Ishikawa (cell line): Measurements from ENCODE around the gene KRTAP4-12.

ENCODE experiments used
- CEBPB ChIP-seq: IDR thresholded peaks from 2 replicates; pipeline ENCODE4 v1.6.1; 2012
- CREB1 ChIP-seq: IDR thresholded peaks from 2 replicates; pipeline ENCODE4 v1.6.1; 2012; ENCODE audit warnings: low read depth
- EGR1 ChIP-seq: IDR thresholded peaks from 2 replicates; pipeline ENCODE4 v1.6.1; 2012
- EP300 ChIP-seq: IDR thresholded peaks from 2 replicates; pipeline ENCODE4 v1.6.1; 2012; ENCODE audit warnings: borderline replicate concordance
- FOXM1 ChIP-seq: IDR thresholded peaks from 2 replicates; pipeline ENCODE4 v1.6.1; 2012; ENCODE audit warnings: low read depth, borderline replicate concordance
- MAX ChIP-seq: IDR thresholded peaks from 2 replicates; pipeline ENCODE4 v1.6.1; 2012
- NFIC ChIP-seq: IDR thresholded peaks from 2 replicates; pipeline ENCODE4 v1.6.1; 2012
- RAD21 ChIP-seq: IDR thresholded peaks from 2 replicates; pipeline ENCODE4 v1.6.1; 2012; ENCODE audit warnings: low read depth
- REST ChIP-seq: IDR thresholded peaks from 2 replicates; pipeline ENCODE4 v1.6.1; 2012; ENCODE audit warnings: low read depth, mild to moderate bottlenecking
- TAF1 ChIP-seq: IDR thresholded peaks from 2 replicates; pipeline ENCODE4 v1.6.1; 2012; ENCODE audit warnings: low read depth, mild to moderate bottlenecking
- TCF12 ChIP-seq: IDR thresholded peaks from 2 replicates; pipeline ENCODE4 v1.6.1; 2012; ENCODE audit warnings: low read depth
- TEAD4 ChIP-seq: IDR thresholded peaks from 2 replicates; pipeline ENCODE4 v1.6.1; 2012
- USF1 ChIP-seq: IDR thresholded peaks from 2 replicates; pipeline ENCODE4 v1.6.1; 2012
- YY1 ChIP-seq: IDR thresholded peaks from 2 replicates; pipeline ENCODE4 v1.6.1; 2012; ENCODE audit warnings: low read depth
- ZBTB7A ChIP-seq: IDR thresholded peaks from 2 replicates; pipeline ENCODE4 v1.6.1; 2012; ENCODE audit warnings: low read depth

KRTAP4-12 gene

GRCh38 chr17:41111151-41111885 is 12.7 kb downstream of the KRTAP4-12 start:
- no peak for TF ChIP-seq REST
- no peak for TF ChIP-seq NFIC
- TF ChIP-seq CEBPB: no peak
- no peak for TF ChIP-seq TAF1

GRCh38 chr17:41107941-41108450 is 16.0 kb downstream of the KRTAP4-12 start:
- TF ChIP-seq NFIC: no peak
- no peak for TF ChIP-seq MAX
- no peak for TF ChIP-seq TAF1
- TF ChIP-seq CEBPB: no peak
- no peak for TF ChIP-seq EP300
- TF ChIP-seq TCF12: no peak
- no peak for TF ChIP-seq USF1
- no peak for TF ChIP-seq EGR1
- no peak for TF ChIP-seq FOXM1
- no peak for TF ChIP-seq REST
- TF ChIP-seq YY1: no peak
- TF ChIP-seq RAD21: no peak
- no peak for TF ChIP-seq TEAD4
- TF ChIP-seq ZBTB7A: no peak
- TF ChIP-seq CREB1: no peak

- TF ChIP-seq REST: 0 out of 2 replicates have a peak, but pooled peaks have one; percentile 15
These were observed 18.6 kb downstream of the KRTAP4-12 start, which contains the start of gene KRTAP4-9 for GRCh38 chr17:41105347-41105746. Gene KRTAP4-9 (plus strand): TSS chr17:41105389. CDS start chr17:41105389, 0 bp downstream.

GRCh38 chr17:41103896-41104295 is 20.1 kb downstream of the KRTAP4-12 start:
- TF ChIP-seq MAX (no peak), TCF12 (no peak), USF1 (no peak), TEAD4 (no peak), CEBPB (no peak), RAD21 (no peak), CREB1 (no peak), NFIC (no peak), TAF1 (no peak), ZBTB7A (no peak), EGR1 (no peak), FOXM1 (no peak), YY1 (no peak), REST (no peak), EP300 (no peak)
